ENCODE measurements around the gene ERICH6B.

GRCh38 chr13:45548281-45548680 is 67.3 kb downstream of the ERICH6B start:
- TF ChIP-seq MAX (IDR thresholded peaks at IDR 0.05) (no peak), POU5F1 (IDR thresholded peaks at IDR 0.05; ENCODE audit: low read depth, low read length) (no peak), POLR2A (IDR thresholded peaks at IDR 0.05; ENCODE audit: control extremely low read depth in 1 of 2, low read depth in 2 of 2, low read length in 2 of 2) (no peak), TCF12 (IDR thresholded peaks at IDR 0.05; ENCODE audit: low read depth, low read length) (no peak), RBBP5 (IDR thresholded peaks at IDR 0.05; ENCODE audit: borderline replicate concordance, low read depth, low read length) (no peak), CEBPB (IDR thresholded peaks at IDR 0.05; ENCODE audit: low read depth, low read length) (no peak), RAD21 (IDR thresholded peaks at IDR 0.05 in 1 of 2, conservative IDR thresholded peaks at IDR 0.05 in 1 of 2; ENCODE audit: low read depth in 2 of 2, low read length in 2 of 2) (no peak), EP300 (IDR thresholded peaks at IDR 0.05; ENCODE audit: borderline replicate concordance in 1 of 2, low read depth in 2 of 2, low read length in 2 of 2) (no peak), USF2 (IDR thresholded peaks at IDR 0.05; ENCODE audit: low read length) (no peak), EZH2 (IDR thresholded peaks at IDR 0.05; ENCODE audit: low read depth, low read length, severe bottlenecking) (no peak), ATF3 (IDR thresholded peaks at IDR 0.05; ENCODE audit: insufficient read depth, low read depth, low read length) (no peak), NANOG (IDR thresholded peaks at IDR 0.05; ENCODE audit: insufficient read depth, low read depth, low read length, poor library complexity, severe bottlenecking) (no peak)
